H1 (cell line): ENCODE measurements around the gene TSPAN5. TPM values are rescaled to one million over a fixed set of nuclear protein-coding genes. Genes with fewer than 3 reads are reported as not detected.

Experiments
- CTCF ChIA-PET: fragments of 300-600 bp; sonication (Branson Sonifier 250); formaldehyde crosslinking; loops from one replicate; lab custom pipeline; 2021; ENCODE audit not compliant: partially characterized antibody; lab: Charles Lee
- POLR2A ChIA-PET: fragments of 300-600 bp; sonication (Branson Sonifier 250); formaldehyde crosslinking; loops from one replicate; lab custom pipeline; 2021; ENCODE audit warnings: inconsistent platforms; ENCODE audit not compliant: partially characterized antibody; lab: Charles Lee
- DNase-seq, 2 experiments: peaks; one replicate each; pipeline versions ENCODE4 v3.0.0 to v3.0.0-alpha.2; 2010 to 2022; ENCODE audit warnings: low spot score in 2 of 2, low read depth in 1 of 2, mixed read lengths in 1 of 2
- FAIRE-seq: peaks from 2 replicates; lab custom pipeline; 2011; peaks lifted over from hg19 to GRCh38; lab: Jason Lieb, UNC
- H2AFZ ChIP-seq: 2 replicates; pipeline ENCODE4 v1.8.1; 2012; ENCODE audit warnings: low read length, inconsistent platforms
- H2AK5ac ChIP-seq: 2 replicates; pipeline ENCODE4 v1.6.1; 2013; ENCODE audit warnings: low read depth, low read length
- H2BK120ac ChIP-seq: replicated peaks from 2 replicates; pipeline ENCODE3; 2013; ENCODE audit warnings: low read depth, low read length, inconsistent platforms
- H2BK12ac ChIP-seq: 2 replicates; pipeline ENCODE4 v1.6.1; 2013; ENCODE audit warnings: low read depth, low read length
- H2BK15ac ChIP-seq: 2 replicates; pipeline ENCODE4 v1.6.1; 2013; ENCODE audit warnings: low read length
- H2BK20ac ChIP-seq: 2 replicates; pipeline ENCODE4 v1.6.1; 2013; ENCODE audit warnings: low read length
- H2BK5ac ChIP-seq: 2 replicates; pipeline ENCODE4 v1.6.1; 2013; ENCODE audit warnings: low read depth, low read length
- H3K14ac ChIP-seq: 2 replicates; pipeline ENCODE4 v1.6.1; 2013; ENCODE audit warnings: inconsistent platforms; ENCODE audit not compliant: insufficient read length
- H3K18ac ChIP-seq: 2 replicates; pipeline ENCODE4 v1.6.1; 2013; ENCODE audit warnings: low read length; ENCODE audit errors: extremely low read depth
- H3K23ac ChIP-seq: 2 replicates; pipeline ENCODE4 v1.6.1; 2013; ENCODE audit warnings: inconsistent platforms; ENCODE audit not compliant: insufficient read length
- H3K23me2 ChIP-seq: 2 replicates; pipeline ENCODE4 v1.6.1; 2013; ENCODE audit warnings: low read depth, low read length
- H3K27ac ChIP-seq: 2 replicates; pipeline ENCODE4 v1.6.1; 2011; ENCODE audit warnings: low read depth, low read length, inconsistent platforms
- H3K27me3 ChIP-seq, 4 experiments: replicated peaks in 1 of 4; 1 replicate in 1 of 4; 2 replicates in 3 of 4; pipeline versions ENCODE4 v1.6.1 to v1.8.1; 2011 to 2013; ENCODE audit warnings: low read length in 3 of 4, mild to moderate bottlenecking in 3 of 4, inconsistent platforms in 2 of 4, mixed read lengths in 2 of 4, moderate library complexity in 1 of 4; ENCODE audit not compliant: control insufficient read depth in 3 of 4, insufficient read depth in 3 of 4; ENCODE audit errors: extremely low read depth in 1 of 4
- H3K36me3 ChIP-seq, 4 experiments: 2 replicates each; pipeline versions ENCODE4 v1.6.1 to v1.8.1; 2011 to 2013; ENCODE audit warnings: mild to moderate bottlenecking in 4 of 4, low read length in 3 of 4, moderate library complexity in 2 of 4, control low read depth in 1 of 4, inconsistent platforms in 1 of 4; ENCODE audit not compliant: insufficient read depth in 4 of 4, control insufficient read depth in 2 of 4
- H3K4ac ChIP-seq: replicated peaks from 2 replicates; pipeline ENCODE3; 2013; ENCODE audit warnings: low read length, low read depth, mixed read lengths, inconsistent platforms; ENCODE audit not compliant: insufficient read length
- H3K4me1 ChIP-seq, 4 experiments: replicated peaks in 1 of 4; 1 replicate in 1 of 4; 2 replicates in 3 of 4; pipeline versions ENCODE4 v1.6.1 to v1.8.1; 2011 to 2013; ENCODE audit warnings: low read length in 3 of 4, inconsistent platforms in 2 of 4, mixed read lengths in 1 of 4; ENCODE audit not compliant: insufficient read depth in 4 of 4, control insufficient read depth in 3 of 4
- H3K4me2 ChIP-seq, 2 experiments: 2 replicates each; pipeline versions ENCODE4 v1.6.1 to v1.8.1; 2011 to 2013; ENCODE audit warnings: low read depth in 2 of 2, low read length in 2 of 2, control low read depth in 1 of 2, inconsistent platforms in 1 of 2, mild to moderate bottlenecking in 1 of 2; ENCODE audit not compliant: insufficient read depth in 1 of 2
- H3K4me3 ChIP-seq, 4 experiments: fragments of 200-600, 300-600 bp in 1 of 4; sonication (generic), shearing (Covaris generic), sonication (Bioruptor Twin) in 1 of 4; 2 replicates each; pipeline versions ENCODE4 v1.5.1 to v1.8.1; 2011 to 2016; ENCODE audit warnings: low read length in 4 of 4, low read depth in 3 of 4, control low read depth in 2 of 4, inconsistent platforms in 2 of 4, mild to moderate bottlenecking in 2 of 4, mixed read lengths in 1 of 4, moderate library complexity in 1 of 4; ENCODE audit not compliant: insufficient read depth in 2 of 4; ENCODE audit errors: extremely low read depth in 1 of 4
- H3K56ac ChIP-seq: replicated peaks from 2 replicates; pipeline ENCODE3; 2013; ENCODE audit warnings: low read depth, mild to moderate bottlenecking, mixed read lengths, low read length, inconsistent platforms; ENCODE audit not compliant: insufficient read length
- H3K79me1 ChIP-seq: 2 replicates; pipeline ENCODE4 v1.6.1; 2013; ENCODE audit warnings: low read depth, low read length, control low read depth
- H3K79me2 ChIP-seq, 2 experiments: 2 replicates each; pipeline versions ENCODE4 v1.6.1 to v1.8.1; 2012 to 2013; ENCODE audit warnings: low read length in 2 of 2, mild to moderate bottlenecking in 2 of 2, inconsistent platforms in 1 of 2; ENCODE audit not compliant: insufficient read depth in 2 of 2, control insufficient read depth in 1 of 2
- H3K9ac ChIP-seq, 4 experiments: replicated peaks in 1 of 4; 1 replicate in 1 of 4; 2 replicates in 3 of 4; pipeline versions ENCODE4 v1.6.1 to v1.8.1; 2011 to 2013; ENCODE audit warnings: low read depth in 3 of 4, low read length in 3 of 4, control low read depth in 2 of 4, mild to moderate bottlenecking in 2 of 4, moderate library complexity in 2 of 4, inconsistent platforms in 1 of 4; ENCODE audit errors: extremely low read depth in 1 of 4
- H3K9me3 ChIP-seq, 2 experiments: 2 replicates each; pipeline versions ENCODE4 v1.6.1 to v1.8.1; 2012 to 2013; ENCODE audit warnings: mild to moderate bottlenecking in 2 of 2, moderate library complexity in 2 of 2, control low read depth in 1 of 2, inconsistent platforms in 1 of 2, low read depth in 1 of 2, low read length in 1 of 2, mixed read lengths in 1 of 2; ENCODE audit not compliant: insufficient read depth in 2 of 2
- H4K20me1 ChIP-seq, 2 experiments: replicated peaks in 1 of 2; 2 replicates each; pipeline versions ENCODE3 to v1.8.1; 2011 to 2013; ENCODE audit warnings: inconsistent platforms in 2 of 2, low read length in 2 of 2, mild to moderate bottlenecking in 1 of 2; ENCODE audit not compliant: insufficient read depth in 2 of 2, control insufficient read depth in 1 of 2
- H4K5ac ChIP-seq: 2 replicates; pipeline ENCODE4 v1.6.1; 2013; ENCODE audit warnings: low read length, low read depth, mixed read lengths, inconsistent platforms; ENCODE audit not compliant: insufficient read length
- H4K8ac ChIP-seq: 2 replicates; pipeline ENCODE4 v1.8.0; 2013; ENCODE audit warnings: mild to moderate bottlenecking, moderate library complexity, low read length, inconsistent platforms; ENCODE audit not compliant: insufficient read depth; ENCODE audit errors: extremely low read depth
- H4K91ac ChIP-seq: replicated peaks from 2 replicates; pipeline ENCODE3; 2013; ENCODE audit warnings: low read length, mixed read lengths, inconsistent platforms; ENCODE audit not compliant: insufficient read length
- ATF3 ChIP-seq: IDR thresholded peaks from 2 replicates; pipeline ENCODE4 v1.6.1; 2011; ENCODE audit warnings: low read depth, mild to moderate bottlenecking, low read length; ENCODE audit not compliant: insufficient read depth
- CBX5 ChIP-seq: fragments of 300-800, 300-1000 bp; sonication (generic); IDR thresholded peaks from 2 replicates; pipeline ENCODE4 v1.7.1; 2016; ENCODE audit warnings: antibody characterized with exemption, low read length, low read depth
- CTBP2 ChIP-seq: IDR thresholded peaks from 2 replicates; pipeline ENCODE4 v1.7.0; 2011; ENCODE audit warnings: borderline replicate concordance, mild to moderate bottlenecking, moderate library complexity, mixed read lengths, low read length; ENCODE audit not compliant: insufficient read depth, insufficient read length
- EP300 ChIP-seq, 2 experiments: IDR thresholded peaks; 1 replicate in 1 of 2; 2 replicates in 1 of 2; pipeline ENCODE4 v1.6.1; 2011 to 2012; ENCODE audit warnings: low read depth in 2 of 2, low read length in 2 of 2, mild to moderate bottlenecking in 2 of 2, borderline replicate concordance in 1 of 2, inconsistent platforms in 1 of 2, moderate library complexity in 1 of 2
- FOSL1 ChIP-seq: IDR thresholded peaks from 2 replicates; pipeline ENCODE4 v1.6.1; 2011; ENCODE audit warnings: mild to moderate bottlenecking, low read depth, low read length, moderate library complexity; ENCODE audit not compliant: insufficient read depth
- GABPA ChIP-seq: IDR thresholded peaks from 2 replicates; pipeline ENCODE4 v1.6.1; 2011; ENCODE audit warnings: mild to moderate bottlenecking, low read length, moderate library complexity, borderline replicate concordance; ENCODE audit not compliant: insufficient read depth
- RBBP5 ChIP-seq: IDR thresholded peaks from 2 replicates; pipeline ENCODE4 v1.7.1; 2012; ENCODE audit warnings: low read depth, mild to moderate bottlenecking, inconsistent platforms, low read length, moderate library complexity, borderline replicate concordance
- RFX5 ChIP-seq: IDR thresholded peaks from 2 replicates; pipeline ENCODE4 v1.6.1; 2011; ENCODE audit warnings: low read depth, low read length, improper control_type of control experiment, borderline replicate concordance
- SIX5 ChIP-seq: IDR thresholded peaks from 2 replicates; pipeline ENCODE4 v1.6.1; 2011; ENCODE audit warnings: mild to moderate bottlenecking, low read depth, low read length
- SRF ChIP-seq: IDR thresholded peaks from 2 replicates; pipeline ENCODE4 v1.6.1; 2011; ENCODE audit warnings: mild to moderate bottlenecking, low read depth, low read length, moderate library complexity
- TEAD4 ChIP-seq: IDR thresholded peaks from 2 replicates; pipeline ENCODE4 v1.6.1; 2012; ENCODE audit warnings: low read depth, low read length, inconsistent platforms, mixed read lengths
- YY1 ChIP-seq: IDR thresholded peaks from 2 replicates; pipeline ENCODE4 v1.6.1; 2011; ENCODE audit warnings: low read depth, mild to moderate bottlenecking, low read length
- ZNF274 ChIP-seq: IDR thresholded peaks from 2 replicates; pipeline ENCODE4 v1.7.0; 2012; ENCODE audit warnings: low read length, borderline replicate concordance; ENCODE audit errors: extremely low read depth
- WGBS, 2 experiments: shearing (Covaris generic) in 1 of 2; methylation state at CpG; one replicate each; pipeline versions ENCODE4 v1.1.6 to v1.1.7; 2013 to 2015; ENCODE audit warnings: low lambda C conversion rate in 2 of 2, mixed read lengths in 2 of 2, inconsistent platforms in 1 of 2, low coverage in 1 of 2, missing lambda C conversion rate in 1 of 2; ENCODE audit not compliant: insufficient replicate concordance in 2 of 2, insufficient coverage in 1 of 2, insufficient read length in 1 of 2; ENCODE audit errors: extremely low coverage in 1 of 2, missing lambda C conversion rate in 1 of 2; 5-methylcytosine and 5-hydroxymethylcytosine counted together
- polyA plus RNA-seq, 7 experiments: library from polyadenylated mRNA; depleted of rRNA in 3 of 7; stranded (reverse) in 5 of 7; unstranded in 2 of 7; fragments of >200 nt in 5 of 7; fragments of 200-250 nt in 2 of 7; gene quantifications; 1 replicate in 5 of 7; 2 replicates in 1 of 7; 4 replicates in 1 of 7; pipeline versions ENCODE4 v1.2.1 to v1.2.3, GENCODE V29; 2011 to 2013; ENCODE audit warnings: missing spikeins in 2 of 7, mixed read lengths in 2 of 7
- total RNA-seq: library from RNA; stranded (reverse); fragmentation: NEBNext Ultra II Directional; extraction: Animal tissue kit (Norgen Biotek cat#: 25700); gene quantifications from 2 replicates; pipeline ENCODE4 v1.2.1, GENCODE V29; 2021

Gene TSPAN5
- total and polyA plus RNA-seq, 2 of the 8 experiments (the other 6 are each of a cell fraction or from before 2014, with no cell fraction given): 17.6 to 21.2 TPM

GRCh38 chr4:98470831-98471230 lies 187.6 kb downstream of the TSPAN5 start:
- Histone ChIP-seq H2AFZ (no peak overlapping the region), H3K18ac (no peak overlapping the region), H2BK12ac (no peak overlapping the region), H4K91ac (no peak overlapping the region), H2BK120ac (no peak overlapping the region), H3K9ac (no peak overlapping the region), H3K23me2 (no peaks in the 10 kb centered on the region), H3K4me2 (no peak overlapping the region), H2BK5ac (no peak overlapping the region), H3K4me3 (no peak overlapping the region), H3K79me1 (no peaks in the 10 kb centered on the region), H4K8ac (no peak overlapping the region), H3K4ac (no peak overlapping the region), H3K9me3 (no peaks in the 10 kb centered on the region), H3K56ac (no peak overlapping the region), H3K79me2 (no peaks in the 10 kb centered on the region), H4K5ac (no peak overlapping the region), H2AK5ac (no peak overlapping the region), H3K36me3 (0 out of 8 replicates have a peak, but pooled peaks cover 0 to 4% (median 0%) of the 10 kb centered on the region in 4 experiments), H3K27me3 (no peaks in the 10 kb centered on the region), H4K20me1 (no peaks in the 10 kb centered on the region), H3K23ac (no peak overlapping the region), H2BK15ac (no peak overlapping the region), H3K4me1 (peaks cover 0 to 8% (median under 1%) of the 10 kb centered on the region in 4 experiments; a peak in 4 of 7 replicates), H3K14ac (no peak overlapping the region), H3K27ac (no peak overlapping the region), H2BK20ac (no peak overlapping the region)
- DNase-seq: no peak
- POLR2A ChIA-PET: interaction anchor here (0.7 kb wide), 1 partner anchor 188 kb away, joined by 3 read pairs; the partner anchor contains the start of gene TSPAN5
- CTCF ChIA-PET: interaction anchor here (0.9 to 1.0 kb wide), 2 partner anchors 29 to 90 kb away, joined by 3 read pairs; no protein-coding TSS in a partner anchor
- no peak for FAIRE-seq
- 89% methylated on average over 7 of the region's 7 CpGs; no CpG with 5 or more reads in 1 of the 2 experiments for WGBS, 2 experiments
- TF ChIP-seq SIX5 (no peak), RFX5 (no peak), YY1 (no peak), ATF3 (no peak), CTBP2 (no peak), ZNF274 (no peak), CBX5 (no peak), SRF (no peak), TEAD4 (no peak), FOSL1 (no peak), GABPA (no peak), RBBP5 (no peak), EP300 (IDR thresholded peaks at IDR 0.05; ENCODE audit: borderline replicate concordance in 1 of 2, low read depth in 2 of 2, low read length in 2 of 2) (no peak)
